ENCODE results near the gene GRIK4.

The GRIK4 gene

GRCh38 chr11:120587299-120587698, 75.8 kb downstream of the GRIK4 start:
- Histone ChIP-seq H3K4me1 (ENCODE audit: insufficient read depth, poor library complexity, severe bottlenecking) (no peaks in the 10 kb centered on the region), H3K36me3 (ENCODE audit: low read depth) (no peaks in the 10 kb centered on the region), H3K27ac (ENCODE audit: poor library complexity, severe bottlenecking) (no peak overlapping the region), H3K4me3 (ENCODE audit: severe bottlenecking) (no peak overlapping the region), H3K9me3 (ENCODE audit: severe bottlenecking) (no peaks in the 10 kb centered on the region), H3K27me3 (ENCODE audit: insufficient read depth, poor library complexity, severe bottlenecking) (no peaks in the 10 kb centered on the region)
- TF ChIP-seq, protein P1, sequence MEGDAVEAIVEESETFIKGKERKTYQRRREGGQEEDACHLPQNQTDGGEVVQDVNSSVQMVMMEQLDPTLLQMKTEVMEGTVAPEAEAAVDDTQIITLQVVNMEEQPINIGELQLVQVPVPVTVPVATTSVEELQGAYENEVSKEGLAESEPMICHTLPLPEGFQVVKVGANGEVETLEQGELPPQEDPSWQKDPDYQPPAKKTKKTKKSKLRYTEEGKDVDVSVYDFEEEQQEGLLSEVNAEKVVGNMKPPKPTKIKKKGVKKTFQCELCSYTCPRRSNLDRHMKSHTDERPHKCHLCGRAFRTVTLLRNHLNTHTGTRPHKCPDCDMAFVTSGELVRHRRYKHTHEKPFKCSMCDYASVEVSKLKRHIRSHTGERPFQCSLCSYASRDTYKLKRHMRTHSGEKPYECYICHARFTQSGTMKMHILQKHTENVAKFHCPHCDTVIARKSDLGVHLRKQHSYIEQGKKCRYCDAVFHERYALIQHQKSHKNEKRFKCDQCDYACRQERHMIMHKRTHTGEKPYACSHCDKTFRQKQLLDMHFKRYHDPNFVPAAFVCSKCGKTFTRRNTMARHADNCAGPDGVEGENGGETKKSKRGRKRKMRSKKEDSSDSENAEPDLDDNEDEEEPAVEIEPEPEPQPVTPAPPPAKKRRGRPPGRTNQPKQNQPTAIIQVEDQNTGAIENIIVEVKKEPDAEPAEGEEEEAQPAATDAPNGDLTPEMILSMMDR (IDR thresholded peaks at IDR 0.05; ENCODE audit: poor library complexity, severe bottlenecking) = no peak
- ATAC-seq (ENCODE audit: low read depth) (no peak), DNase-seq (ENCODE audit: low spot score) (no peak)

GRCh38 chr11:120589376-120589775, 77.8 kb downstream of the GRIK4 start:
- no peaks in the 10 kb centered on the region for H3K9me3 ChIP-seq (ENCODE audit: severe bottlenecking)
- H3K27ac ChIP-seq (ENCODE audit: poor library complexity, severe bottlenecking) = no peak overlapping the region
- TF ChIP-seq, protein P1 (IDR thresholded peaks at IDR 0.05; ENCODE audit: poor library complexity, severe bottlenecking) = no peak
- H3K36me3 ChIP-seq (ENCODE audit: low read depth) = no peaks in the 10 kb centered on the region
- peaks cover 7% of the 10 kb centered on the region for H3K27me3 ChIP-seq (ENCODE audit: insufficient read depth, poor library complexity, severe bottlenecking)
- no peak for DNase-seq (ENCODE audit: low spot score)
- ATAC-seq (ENCODE audit: low read depth) = no peak
- no peaks in the 10 kb centered on the region for H3K4me1 ChIP-seq (ENCODE audit: insufficient read depth, poor library complexity, severe bottlenecking)
- no peak overlapping the region for H3K4me3 ChIP-seq (ENCODE audit: severe bottlenecking)

- Histone ChIP-seq H3K4me1 (ENCODE audit: insufficient read depth, poor library complexity, severe bottlenecking) (no peaks in the 10 kb centered on the region), H3K4me3 (ENCODE audit: severe bottlenecking) (no peak overlapping the region), H3K9me3 (ENCODE audit: severe bottlenecking) (no peaks in the 10 kb centered on the region), H3K27me3 (ENCODE audit: insufficient read depth, poor library complexity, severe bottlenecking) (peaks cover 7% of the 10 kb centered on the region), H3K27ac (ENCODE audit: poor library complexity, severe bottlenecking) (no peak overlapping the region), H3K36me3 (ENCODE audit: low read depth) (no peaks in the 10 kb centered on the region)
- TF ChIP-seq, protein P1 (IDR thresholded peaks at IDR 0.05; ENCODE audit: poor library complexity, severe bottlenecking) = no peak
- no peak for ATAC-seq (ENCODE audit: low read depth)
- DNase-seq (ENCODE audit: low spot score) = peak; percentile 19
Observed at GRCh38 chr11:120590472-120590871, 78.9 kb downstream of the GRIK4 start.

- ATAC-seq (ENCODE audit: low read depth) (no peak), DNase-seq (ENCODE audit: low spot score) (peak; percentile 22)
- Histone ChIP-seq H3K27me3 (ENCODE audit: insufficient read depth, poor library complexity, severe bottlenecking) (peaks cover 7% of the 10 kb centered on the region), H3K4me3 (ENCODE audit: severe bottlenecking) (no peak overlapping the region), H3K27ac (ENCODE audit: poor library complexity, severe bottlenecking) (no peak overlapping the region), H3K36me3 (ENCODE audit: low read depth) (no peaks in the 10 kb centered on the region), H3K4me1 (ENCODE audit: insufficient read depth, poor library complexity, severe bottlenecking) (no peaks in the 10 kb centered on the region), H3K9me3 (ENCODE audit: severe bottlenecking) (no peaks in the 10 kb centered on the region)
- TF ChIP-seq, protein P1 (IDR thresholded peaks at IDR 0.05; ENCODE audit: poor library complexity, severe bottlenecking) = no peak
Observed at GRCh38 chr11:120594746-120595145, 83.2 kb downstream of the GRIK4 start.

- Histone ChIP-seq H3K9me3 (ENCODE audit: severe bottlenecking) (no peaks in the 10 kb centered on the region), H3K27ac (ENCODE audit: poor library complexity, severe bottlenecking) (no peak overlapping the region), H3K27me3 (ENCODE audit: insufficient read depth, poor library complexity, severe bottlenecking) (peaks cover 7% of the 10 kb centered on the region), H3K4me3 (ENCODE audit: severe bottlenecking) (no peak overlapping the region), H3K36me3 (ENCODE audit: low read depth) (no peaks in the 10 kb centered on the region), H3K4me1 (ENCODE audit: insufficient read depth, poor library complexity, severe bottlenecking) (no peaks in the 10 kb centered on the region)
- ATAC-seq (ENCODE audit: low read depth) (no peak), DNase-seq (ENCODE audit: low spot score) (peak; percentile 3)
- TF ChIP-seq, protein P1 (IDR thresholded peaks at IDR 0.05; ENCODE audit: poor library complexity, severe bottlenecking) = no peak
Observed at GRCh38 chr11:120595557-120595956, 84.0 kb downstream of the GRIK4 start.

All from RWPE2 (cell line).